HG03432 (cell line): Measurements from ENCODE around the gene SH3D19.
"Not testable (repeated sequence)": the region's sequence is repeated elsewhere in the genome, so short reads cannot be mapped to it uniquely, and the experiment has no call there.

Experiments used
- ATAC-seq: cut with Tn5 transposase; IDR thresholded peaks from one replicate; pipeline ENCODE4 v1.9.1; 2021; ENCODE audit warnings: mild to moderate bottlenecking, moderate library complexity; ENCODE audit not compliant: unreplicated experiment

SH3D19 gene

DNA sequence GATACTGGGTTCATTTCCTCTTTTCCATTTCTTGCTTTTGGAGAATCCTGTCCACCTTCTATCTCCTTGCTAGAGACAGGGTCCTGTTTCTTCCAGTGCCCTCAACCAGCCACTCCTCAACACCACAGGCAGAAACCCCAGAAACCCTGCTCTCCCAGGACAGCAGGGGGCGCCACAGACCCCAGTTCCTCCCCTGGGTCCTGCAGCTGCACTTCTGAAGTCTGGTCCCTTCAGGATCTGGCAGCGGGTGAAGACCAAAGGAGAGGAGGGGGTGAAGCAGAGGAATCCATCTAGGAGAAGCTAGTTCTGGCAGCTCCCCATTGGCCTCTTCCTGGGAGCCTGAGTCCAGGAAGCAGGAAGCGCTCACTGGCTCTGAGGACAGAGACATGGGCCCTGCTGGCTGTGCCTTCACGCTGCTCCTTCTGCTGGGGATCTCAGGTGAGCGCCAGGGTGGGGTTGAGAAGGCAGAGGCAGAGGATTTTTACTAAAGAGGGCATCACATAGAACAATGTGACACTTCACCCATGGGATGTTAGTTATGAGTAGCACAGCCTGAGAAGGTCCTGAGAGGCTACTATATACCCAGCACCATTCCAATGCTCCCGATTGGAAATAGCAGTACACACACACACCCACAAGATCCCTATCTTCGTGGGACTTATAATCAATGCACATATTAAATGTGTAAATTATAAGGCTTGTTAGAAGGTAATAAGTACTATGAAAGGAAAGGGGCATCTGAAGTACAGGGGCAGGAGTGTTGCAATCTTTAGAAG is 48.4 kb downstream of the SH3D19 start, which contains the start of gene PRSS48:
Gene PRSS48, plus strand, starts transcription at position 375 of the 776 bp plus-strand sequence. Its CDS starts 12 bp downstream, at position 387.
- peak; percentile 67 for ATAC-seq

DNA sequence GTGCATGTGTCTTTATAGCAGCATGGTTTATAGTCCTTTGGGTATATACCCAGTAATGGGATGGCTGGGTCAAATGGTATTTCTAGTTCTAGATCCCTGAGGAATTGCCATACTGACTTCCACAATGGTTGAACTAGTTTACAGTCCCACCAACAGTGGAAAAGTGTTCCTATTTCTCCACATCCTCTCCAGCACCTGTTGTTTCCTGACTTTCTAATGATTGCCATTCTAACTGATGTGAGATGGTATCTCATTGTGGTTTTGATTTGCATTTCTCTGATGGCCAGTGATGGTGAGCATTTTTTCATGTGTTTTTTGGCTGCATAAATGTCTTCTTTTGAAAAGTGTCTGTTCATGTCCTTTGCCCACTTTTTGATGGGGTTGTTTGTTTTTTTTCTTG is 56.5 kb downstream of the SH3D19 start:
- not testable (repeated sequence) for ATAC-seq

DNA sequence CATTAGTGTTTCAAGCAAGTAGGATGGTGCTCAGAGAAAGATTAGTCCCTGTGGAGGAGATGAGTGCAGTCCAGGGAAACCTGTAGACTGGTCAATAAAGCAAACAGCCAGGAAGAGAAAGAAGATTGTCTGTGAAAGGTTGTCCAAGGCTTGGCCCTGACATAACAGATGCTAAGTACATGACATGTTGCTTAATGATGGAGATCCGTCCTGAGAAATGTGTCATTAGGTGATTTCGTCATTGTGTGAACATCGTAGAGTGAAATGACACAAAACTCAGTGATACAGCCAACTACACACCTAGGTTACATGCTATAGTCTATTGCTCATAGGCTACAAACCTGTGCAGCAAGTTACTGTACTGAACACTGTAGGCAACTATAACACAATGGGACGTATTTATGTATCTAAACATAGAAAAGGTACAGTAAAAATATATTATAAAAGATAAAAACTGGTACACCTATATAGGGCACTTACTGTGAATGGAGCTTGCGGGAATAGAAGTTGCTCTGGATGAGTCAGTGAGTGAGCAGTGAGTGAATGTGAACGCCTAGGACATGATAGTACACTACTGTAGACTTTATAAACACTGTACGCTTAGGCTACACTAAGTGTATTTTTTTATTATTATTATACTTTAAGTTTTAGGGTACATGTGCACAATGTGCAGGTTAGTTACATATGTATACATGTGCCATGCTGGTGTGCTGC is 57.4 kb downstream of the SH3D19 start:
- no peak for ATAC-seq

DNA sequence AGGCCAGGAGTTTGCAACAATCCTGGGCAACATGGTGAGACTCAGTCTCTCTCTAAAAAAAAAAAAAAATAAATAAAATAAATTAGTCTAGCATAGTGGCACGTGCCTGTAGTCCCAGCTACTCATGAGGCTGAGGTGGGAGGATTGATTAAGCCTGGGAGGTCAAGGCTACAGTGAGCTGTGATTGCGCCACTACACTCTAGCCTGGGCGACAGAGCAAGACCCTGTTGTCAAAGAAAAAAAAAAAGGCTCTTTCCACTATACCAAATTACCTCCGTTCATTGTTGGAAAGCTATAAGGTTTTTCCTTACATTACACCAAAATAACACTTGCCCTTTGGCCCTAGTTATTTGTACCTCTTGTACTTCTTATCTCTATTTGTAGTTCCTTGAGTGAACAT is 58.3 kb downstream of the SH3D19 start:
- ATAC-seq = no peak

DNA sequence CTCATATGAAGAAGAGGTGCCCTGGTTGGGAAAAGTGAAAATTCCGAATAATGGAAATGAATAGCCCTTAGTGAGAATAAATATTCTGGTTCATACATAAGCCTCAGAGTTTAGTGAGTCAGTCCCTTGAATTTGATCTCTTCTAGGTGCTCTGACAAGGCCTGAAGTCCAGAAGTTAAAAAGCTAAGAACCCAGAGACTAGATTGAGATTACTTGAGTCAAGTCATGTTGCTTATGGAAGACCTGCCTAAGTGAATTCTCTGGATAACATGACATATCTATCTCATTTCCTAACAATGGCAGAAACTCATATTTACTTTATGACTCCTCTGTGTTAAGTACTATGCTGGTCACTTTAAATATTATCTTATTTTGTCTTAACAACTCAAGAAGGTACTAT is 58.9 kb downstream of the SH3D19 start:
- no peak for ATAC-seq

DNA sequence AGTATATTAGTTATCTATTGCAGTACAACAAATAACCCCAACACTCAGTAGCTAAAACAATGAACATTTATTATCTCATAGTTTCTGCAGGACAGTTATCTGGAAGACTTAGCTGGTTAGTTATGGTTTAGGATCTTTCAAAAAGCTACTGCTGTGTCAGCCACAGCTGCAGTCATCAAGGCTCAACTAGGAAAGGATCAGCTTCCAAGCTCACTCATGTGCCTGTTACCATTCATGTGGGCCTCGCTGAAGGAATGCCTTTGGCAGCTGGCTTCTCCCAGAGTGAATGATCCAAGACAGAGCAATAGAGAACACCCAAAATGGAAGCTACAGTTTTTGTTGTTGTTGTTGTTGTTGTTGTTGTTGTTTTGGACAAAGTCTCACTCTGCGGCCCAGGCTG is 62.0 kb downstream of the SH3D19 start:
- no peak for ATAC-seq

DNA sequence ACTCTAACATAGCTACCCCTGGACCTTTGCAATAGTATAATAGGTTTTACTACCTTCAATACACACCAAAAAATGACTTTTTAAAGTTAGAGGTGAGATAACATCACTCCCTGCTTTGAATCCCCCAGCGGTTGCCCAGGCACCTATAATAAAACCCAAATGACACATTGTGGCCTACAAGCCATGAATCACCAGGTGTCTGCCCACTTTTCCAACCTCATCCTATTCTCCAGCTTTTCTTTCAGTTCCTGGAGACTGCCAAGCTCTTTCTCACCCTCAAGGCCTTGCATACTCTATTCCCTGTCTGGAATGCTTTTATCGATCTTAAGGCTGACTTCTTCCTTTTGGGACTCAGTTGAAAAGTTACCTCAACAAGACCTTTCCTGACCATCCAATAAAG is 64.9 kb downstream of the SH3D19 start:
- ATAC-seq = no peak

DNA sequence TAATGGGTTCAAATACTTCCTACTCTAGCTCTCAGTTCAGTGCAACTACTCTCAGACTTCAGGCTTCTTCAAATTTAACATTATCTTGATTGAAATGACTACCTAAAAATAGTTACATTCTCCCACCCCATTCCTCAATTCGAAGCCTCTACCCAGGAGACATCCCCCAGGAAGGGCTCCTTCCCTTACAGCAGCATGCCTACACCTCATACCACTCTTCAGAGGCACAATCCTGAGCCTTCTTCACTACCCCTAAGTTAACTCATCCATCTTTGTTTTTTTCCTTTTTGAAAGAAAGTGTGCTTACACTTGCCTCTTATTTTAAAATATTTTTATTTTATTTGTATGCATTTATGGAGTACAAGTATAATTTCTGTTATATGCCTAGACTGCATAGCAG is 65.7 kb downstream of the SH3D19 start:
- ATAC-seq = no peak

DNA sequence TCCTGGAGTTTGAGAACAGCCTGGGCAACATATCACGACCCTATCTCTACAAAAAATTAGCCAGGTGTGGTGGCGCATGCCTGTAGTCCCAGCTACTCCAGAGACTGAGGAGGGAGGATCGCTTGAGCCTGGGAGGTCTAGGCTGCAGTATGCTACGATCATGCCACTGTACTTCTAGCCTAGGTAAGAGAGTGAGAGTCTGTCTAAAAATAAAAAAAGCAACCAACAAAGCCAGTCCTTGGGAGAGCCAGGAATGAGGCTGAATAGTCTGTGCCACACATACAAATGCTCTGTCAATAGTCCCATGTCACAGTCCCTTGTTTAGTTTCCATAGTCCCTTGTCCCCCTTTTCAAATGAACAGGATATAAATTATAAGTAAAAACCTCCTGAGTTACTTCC is 67.7 kb downstream of the SH3D19 start:
- no peak for ATAC-seq

DNA sequence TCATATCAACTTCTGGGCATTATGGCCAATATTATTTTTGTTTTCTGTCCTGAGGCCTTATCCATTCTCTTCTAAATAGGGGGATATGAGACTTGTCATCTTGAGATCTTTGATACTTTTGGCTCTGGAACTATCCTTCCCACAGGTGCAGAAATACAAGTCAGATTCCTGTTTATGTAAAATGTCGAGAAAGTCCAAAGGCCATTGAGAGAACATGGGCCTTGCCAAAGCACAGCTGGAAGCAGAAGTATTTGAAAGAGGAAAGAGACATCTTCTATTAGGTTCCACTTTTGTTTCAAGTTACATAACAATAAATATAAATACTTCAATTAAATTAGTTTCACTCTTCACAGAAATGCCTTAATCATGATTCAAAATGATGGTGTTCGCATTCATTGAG is 69.3 kb downstream of the SH3D19 start:
- no peak for ATAC-seq

DNA sequence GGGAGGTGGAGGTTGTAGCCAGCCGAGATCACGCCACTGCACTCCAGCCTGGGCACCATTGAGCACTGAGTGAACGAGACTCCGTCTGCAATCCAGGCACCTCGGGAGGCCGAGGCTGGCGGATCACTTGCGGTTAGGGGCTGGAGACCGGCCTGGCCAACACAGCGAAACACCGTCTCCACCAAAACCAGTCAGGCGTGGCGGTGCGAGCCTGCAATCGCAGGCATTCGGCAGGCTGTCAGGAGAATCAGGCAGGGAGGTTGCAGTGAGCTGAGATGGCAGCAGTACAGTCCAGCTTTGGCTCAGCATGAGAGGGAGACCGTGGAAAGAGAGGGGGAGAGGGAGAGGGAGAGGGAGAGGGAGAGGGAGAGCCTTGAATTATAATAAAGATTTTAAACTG is 69.7 kb downstream of the SH3D19 start:
- ATAC-seq = not testable (repeated sequence)

DNA sequence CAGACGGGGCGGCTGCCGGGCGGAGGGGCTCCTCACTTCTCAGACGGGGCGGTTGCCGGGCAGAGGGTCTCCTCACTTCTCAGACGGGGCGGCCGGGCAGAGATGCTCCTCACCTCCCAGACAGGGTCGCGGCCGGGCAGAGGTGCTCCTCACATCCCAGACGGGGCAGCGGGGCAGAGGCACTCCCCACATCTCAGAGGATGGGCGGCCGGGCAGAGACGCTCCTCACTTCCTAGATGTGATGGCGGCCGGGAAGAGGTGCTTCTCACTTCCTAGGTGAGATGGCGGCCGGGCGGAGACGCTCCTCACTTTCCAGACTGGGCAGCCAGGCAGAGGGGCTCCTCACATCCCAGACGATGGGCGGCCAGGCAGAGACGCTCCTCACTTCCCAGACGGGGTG is 70.2 kb downstream of the SH3D19 start:
- ATAC-seq = not testable (repeated sequence)

DNA sequence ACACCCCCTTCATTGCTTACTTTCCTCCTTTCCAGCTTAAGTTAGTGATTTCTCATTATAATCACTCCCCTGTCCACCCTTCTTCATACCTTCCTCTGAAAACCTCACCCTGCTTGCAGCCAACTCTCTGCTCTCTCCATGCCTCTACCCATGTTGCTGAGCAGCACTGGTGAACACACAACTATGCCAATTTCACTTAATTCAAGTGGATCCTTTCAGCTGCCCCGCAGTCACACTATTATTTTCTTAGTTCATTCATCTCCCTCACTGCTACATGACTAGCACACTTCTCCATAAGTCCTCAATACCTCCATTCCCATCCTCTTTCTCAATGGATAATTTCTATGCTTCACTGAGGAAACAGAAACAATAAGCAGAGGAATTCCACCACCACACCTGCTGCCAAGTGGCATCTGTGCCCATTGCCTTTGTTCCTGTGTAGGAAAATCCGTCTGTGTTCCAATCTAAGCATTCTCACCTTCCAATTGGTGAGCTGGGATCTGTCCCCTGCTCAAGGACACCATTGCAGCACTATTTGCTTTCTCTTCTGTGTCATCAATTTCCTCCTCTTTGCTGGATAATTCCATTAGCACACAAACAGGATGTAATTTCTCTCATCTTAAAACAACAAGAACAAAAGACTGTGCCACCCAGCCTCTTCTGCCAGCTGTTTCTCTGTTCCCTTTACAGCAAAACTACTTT is 73.7 kb downstream of the SH3D19 start:
- no peak for ATAC-seq

DNA sequence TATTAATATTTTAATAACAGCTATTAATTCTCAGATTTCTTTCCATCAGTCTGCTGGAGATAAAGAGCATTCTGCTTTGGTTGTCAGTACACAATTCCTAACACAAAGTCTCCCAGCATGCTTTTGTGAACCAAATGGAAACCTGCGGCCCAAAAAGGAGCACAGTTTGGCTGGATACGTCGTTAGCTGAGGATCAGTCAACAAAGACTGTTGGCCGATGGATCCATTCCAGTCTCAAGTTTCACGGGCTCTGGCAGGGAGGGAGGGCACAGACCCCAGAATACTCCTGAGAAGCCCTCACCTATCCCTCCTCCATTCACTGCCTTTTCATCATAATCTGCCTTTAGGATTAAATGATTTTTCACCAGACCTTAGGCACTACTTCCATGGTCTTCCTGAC is 74.7 kb downstream of the SH3D19 start:
- no peak for ATAC-seq

DNA sequence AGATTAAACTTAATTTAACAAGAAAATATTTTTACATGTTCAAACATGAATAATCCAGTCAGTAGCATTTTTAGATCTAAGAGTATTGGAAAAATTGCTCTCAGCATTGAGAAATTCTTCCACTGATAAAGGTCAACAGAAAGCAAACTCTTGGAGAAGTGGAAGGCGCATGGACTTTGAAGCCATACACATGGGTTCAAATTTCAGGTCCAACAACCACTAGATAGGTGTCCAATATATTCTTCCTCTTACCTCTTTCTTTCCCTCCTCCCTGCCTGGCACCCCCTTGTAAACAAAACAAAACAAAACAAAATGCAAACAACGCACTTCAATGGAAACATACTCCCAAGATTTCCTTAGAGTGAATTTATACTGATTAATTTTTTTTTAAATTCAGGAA is 76.9 kb downstream of the SH3D19 start:
- no peak for ATAC-seq

DNA sequence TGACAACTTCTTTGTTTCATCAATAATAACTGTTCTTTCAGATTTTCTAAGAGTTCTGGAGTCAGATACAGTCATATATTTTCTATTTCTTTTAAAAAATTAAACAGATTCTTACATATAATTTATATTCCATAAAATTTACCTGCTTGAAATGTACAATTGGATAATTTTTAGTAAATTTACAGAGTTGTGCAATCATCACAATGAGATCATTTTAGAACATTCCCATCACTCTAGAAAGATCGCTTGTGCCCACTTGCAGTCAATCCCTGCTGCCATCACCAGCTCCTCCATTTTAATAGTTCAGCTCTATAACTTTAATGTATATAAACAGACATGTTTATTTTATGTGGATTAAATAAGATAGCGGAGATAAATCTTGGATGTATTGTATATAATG is 78.0 kb downstream of the SH3D19 start:
- ATAC-seq = no peak

DNA sequence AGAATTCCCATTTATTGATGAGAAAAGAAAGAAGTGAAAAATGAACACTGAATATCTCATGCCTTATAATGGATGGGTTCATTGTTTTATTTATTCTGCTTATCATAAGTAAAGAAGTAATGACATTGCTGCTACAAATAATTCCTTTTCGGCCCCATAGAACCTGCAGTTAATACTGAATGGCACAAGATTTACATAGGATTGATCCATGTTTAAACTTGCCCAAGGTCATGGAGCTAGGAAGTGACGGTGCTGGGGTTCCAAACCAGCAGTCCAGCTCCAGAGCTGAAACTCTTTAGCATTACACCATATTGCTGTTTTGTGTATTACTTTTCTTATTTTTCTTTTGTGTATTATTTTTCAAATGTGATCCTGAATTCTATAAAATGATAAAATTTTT is 78.7 kb downstream of the SH3D19 start:
- ATAC-seq = no peak

DNA sequence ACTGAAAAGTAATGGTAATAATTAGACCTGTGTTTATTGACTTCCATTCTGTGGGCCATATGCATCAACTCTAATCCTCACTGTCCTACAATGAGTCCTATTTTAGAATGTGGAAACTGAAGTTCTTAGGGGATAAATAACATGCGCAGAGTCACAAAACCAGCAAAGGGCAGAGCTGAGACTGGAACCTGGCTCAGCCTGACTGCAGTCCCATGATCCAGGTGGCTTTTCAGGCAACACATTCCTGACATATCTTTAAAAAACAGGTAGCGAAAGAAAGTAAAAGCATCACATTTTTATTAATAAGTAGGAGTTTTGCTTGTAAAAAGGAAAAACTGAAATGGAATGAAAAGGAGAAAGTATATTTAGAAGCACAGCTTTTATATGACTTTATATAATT is 83.1 kb downstream of the SH3D19 start:
- no peak for ATAC-seq

DNA sequence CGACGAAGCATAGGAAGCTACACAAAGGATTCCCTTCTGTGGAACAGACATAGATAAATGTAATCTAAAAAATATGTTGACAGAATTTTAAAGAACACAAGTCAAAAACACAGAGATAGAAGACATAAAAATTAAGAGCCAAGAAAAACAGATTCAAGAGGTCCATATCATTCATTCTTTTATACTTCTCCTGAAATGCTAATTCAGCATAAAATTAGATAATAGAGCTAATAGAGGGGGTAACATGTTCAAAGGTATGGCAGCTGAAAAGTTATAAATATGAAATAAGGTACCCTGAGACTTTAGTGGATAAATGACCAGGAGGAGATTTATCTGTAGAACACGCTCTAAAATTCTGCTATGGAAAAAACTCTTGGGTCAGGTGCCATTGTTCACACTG is 85.8 kb downstream of the SH3D19 start:
- no peak for ATAC-seq

DNA sequence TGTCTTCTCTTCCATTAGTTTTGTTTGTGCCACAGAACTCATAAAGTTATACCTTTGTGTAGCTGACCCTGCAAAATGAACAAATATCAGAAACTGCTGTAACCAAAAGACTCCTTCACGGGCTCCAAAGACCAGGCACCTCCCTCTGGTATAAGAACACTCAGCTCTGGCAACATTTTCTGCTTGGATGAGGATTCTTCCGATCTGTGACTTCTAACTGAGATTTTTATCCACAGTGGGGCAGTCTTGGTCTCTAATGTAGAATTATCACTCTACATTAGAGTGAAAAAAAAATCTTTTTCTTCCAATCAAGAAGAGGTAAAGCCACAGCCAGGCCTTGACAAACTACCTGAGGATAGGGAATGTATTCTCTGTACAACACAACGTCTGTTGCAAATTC is 86.9 kb downstream of the SH3D19 start:
- ATAC-seq = no peak

DNA sequence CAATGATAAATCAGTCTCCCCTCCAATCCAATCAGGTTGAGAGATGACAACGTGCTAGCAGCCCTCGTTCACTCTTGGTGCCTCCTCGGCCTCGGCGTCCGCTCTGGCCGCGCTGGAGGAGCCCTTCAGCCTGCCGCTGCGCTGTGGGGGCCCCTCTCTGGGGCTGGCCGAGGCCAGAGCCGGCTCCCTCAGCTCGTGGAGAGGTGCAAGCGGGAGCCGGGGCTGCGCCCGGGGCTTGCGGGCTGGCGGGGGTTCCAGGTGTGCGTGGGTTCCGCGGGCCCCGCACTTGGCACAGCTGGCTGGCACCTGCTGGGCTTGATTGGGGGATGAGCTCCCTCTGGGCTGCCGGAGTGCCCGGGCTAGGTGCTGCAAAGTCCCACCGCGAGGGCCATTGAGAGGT is 89.4 kb downstream of the SH3D19 start:
- ATAC-seq = no peak

DNA sequence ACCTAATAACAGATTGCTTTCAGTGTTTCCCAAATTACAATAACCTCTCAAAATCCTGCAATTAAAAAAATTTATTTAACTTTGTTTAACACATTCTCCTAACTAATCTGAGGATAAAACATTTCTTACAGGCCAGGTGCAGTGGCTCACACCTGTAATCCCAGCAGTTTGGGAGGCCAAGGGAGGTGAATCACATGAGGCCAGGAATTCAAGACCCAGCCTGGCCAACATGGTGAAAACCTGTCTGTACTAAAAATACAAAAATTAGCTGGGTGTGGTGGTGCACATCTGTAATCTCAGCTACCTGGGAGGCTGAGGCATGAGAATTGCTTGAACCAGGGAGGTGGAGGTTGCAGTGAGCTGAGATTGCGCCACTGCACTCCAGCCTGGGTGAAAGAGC is 90.0 kb downstream of the SH3D19 start:
- ATAC-seq = not testable (repeated sequence)
